ENCODE data around the gene UBR1. TPM values are rescaled to one million over a fixed set of nuclear protein-coding genes. Genes with fewer than 3 reads are reported as not detected.
"Not testable (repeated sequence)": the region's sequence is repeated elsewhere in the genome, so short reads cannot be mapped to it uniquely, and the experiment has no call there.

Gene UBR1
- total RNA-seq, 6 experiments from 2014 or later: 24.6 to 30.1 (median 26.8) TPM

DNA sequence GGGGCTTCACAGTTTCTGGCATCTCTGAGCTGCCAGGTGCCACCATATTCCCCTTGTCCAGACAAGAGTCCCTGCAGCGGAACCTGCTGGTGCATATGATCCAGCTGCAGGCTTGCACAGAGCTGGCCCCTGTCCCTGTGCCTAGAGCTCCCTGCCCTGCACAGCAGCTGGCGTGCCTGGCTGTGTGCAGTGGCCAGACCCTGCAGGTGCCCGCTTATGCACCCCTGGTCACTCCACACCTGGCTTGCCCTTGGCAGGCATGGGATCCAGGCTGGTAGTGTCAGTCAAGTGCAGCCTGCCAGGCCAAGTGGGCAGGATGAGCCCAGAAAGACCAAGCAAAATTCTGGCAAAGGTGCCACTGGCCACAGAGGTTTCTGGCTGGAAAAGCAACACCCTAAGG, 96.6 kb downstream of the UBR1 start:
- TF ChIP-seq, protein P1, sequence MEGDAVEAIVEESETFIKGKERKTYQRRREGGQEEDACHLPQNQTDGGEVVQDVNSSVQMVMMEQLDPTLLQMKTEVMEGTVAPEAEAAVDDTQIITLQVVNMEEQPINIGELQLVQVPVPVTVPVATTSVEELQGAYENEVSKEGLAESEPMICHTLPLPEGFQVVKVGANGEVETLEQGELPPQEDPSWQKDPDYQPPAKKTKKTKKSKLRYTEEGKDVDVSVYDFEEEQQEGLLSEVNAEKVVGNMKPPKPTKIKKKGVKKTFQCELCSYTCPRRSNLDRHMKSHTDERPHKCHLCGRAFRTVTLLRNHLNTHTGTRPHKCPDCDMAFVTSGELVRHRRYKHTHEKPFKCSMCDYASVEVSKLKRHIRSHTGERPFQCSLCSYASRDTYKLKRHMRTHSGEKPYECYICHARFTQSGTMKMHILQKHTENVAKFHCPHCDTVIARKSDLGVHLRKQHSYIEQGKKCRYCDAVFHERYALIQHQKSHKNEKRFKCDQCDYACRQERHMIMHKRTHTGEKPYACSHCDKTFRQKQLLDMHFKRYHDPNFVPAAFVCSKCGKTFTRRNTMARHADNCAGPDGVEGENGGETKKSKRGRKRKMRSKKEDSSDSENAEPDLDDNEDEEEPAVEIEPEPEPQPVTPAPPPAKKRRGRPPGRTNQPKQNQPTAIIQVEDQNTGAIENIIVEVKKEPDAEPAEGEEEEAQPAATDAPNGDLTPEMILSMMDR (IDR thresholded peaks at IDR 0.05): no peak
- Mint-ChIP-seq H3K36me3 (ENCODE audit: low read depth) (peaks cover 10% of the 10 kb centered on the region; the same call in 1 of the 2 replicates), H3K27me3 (ENCODE audit: insufficient read depth) (no peaks in the 10 kb centered on the region), H3K4me3 (no peak overlapping the region), H3K27ac (no peak overlapping the region), H3K9me3 (no peaks in the 10 kb centered on the region), H3K4me1 (ENCODE audit: low read depth) (no peaks in the 10 kb centered on the region)
- no peak for DNase-seq

DNA sequence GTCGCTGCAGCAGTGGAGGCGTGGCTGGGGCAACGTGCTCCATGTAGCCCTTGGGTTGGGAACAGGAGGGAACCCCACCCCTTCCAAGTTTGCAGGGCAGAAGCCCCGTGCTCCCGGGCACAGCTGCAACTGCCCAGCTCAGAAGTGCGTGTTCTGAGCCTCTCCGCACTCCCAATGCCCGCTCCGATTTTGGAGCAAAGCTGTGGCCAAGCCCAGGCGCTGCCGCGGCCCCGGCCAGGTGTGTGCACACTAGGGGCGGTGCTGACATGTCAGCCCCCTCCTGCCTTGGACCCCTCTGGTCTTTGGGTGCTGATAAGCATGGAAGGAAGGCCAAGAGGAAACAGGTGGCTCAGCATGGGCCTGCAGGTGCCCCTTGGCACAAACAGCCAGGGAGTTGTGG, 97.7 kb downstream of the UBR1 start:
- H3K9me3 Mint-ChIP-seq: no peaks in the 10 kb centered on the region
- H3K4me3 Mint-ChIP-seq: no peak overlapping the region
- H3K27me3 Mint-ChIP-seq (ENCODE audit: insufficient read depth): no peaks in the 10 kb centered on the region
- no peak for DNase-seq
- TF ChIP-seq, protein P1 (IDR thresholded peaks at IDR 0.05): no peak
- peaks cover 18% of the 10 kb centered on the region for H3K36me3 Mint-ChIP-seq (ENCODE audit: low read depth)
- H3K27ac Mint-ChIP-seq: no peak overlapping the region
- H3K4me1 Mint-ChIP-seq (ENCODE audit: low read depth): no peaks in the 10 kb centered on the region

DNA sequence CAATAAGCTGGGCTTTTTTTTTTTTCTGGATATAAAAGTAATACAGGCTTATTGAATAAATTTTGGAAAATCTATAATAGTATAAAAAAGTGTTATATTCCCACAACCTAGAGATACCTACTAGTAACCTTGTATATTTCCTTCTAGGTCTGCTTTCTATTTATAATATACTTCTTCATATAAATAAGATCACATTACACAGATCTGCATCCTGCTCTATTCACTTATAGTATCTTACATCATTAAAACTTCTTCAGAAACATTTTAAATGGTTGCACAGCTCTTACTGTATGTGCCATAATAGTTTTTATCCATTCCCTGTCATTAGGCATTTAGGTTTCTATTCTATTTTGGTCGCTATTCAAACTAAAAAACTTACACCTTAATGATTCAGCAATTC, 98.3 kb downstream of the UBR1 start:
- Mint-ChIP-seq H3K27me3 (ENCODE audit: insufficient read depth) (no peaks in the 10 kb centered on the region), H3K36me3 (ENCODE audit: low read depth) (peaks cover 19% of the 10 kb centered on the region), H3K4me1 (ENCODE audit: low read depth) (no peaks in the 10 kb centered on the region), H3K27ac (no peak overlapping the region), H3K4me3 (no peak overlapping the region), H3K9me3 (no peaks in the 10 kb centered on the region)
- TF ChIP-seq, protein P1 (IDR thresholded peaks at IDR 0.05): no peak
- no peak for DNase-seq

DNA sequence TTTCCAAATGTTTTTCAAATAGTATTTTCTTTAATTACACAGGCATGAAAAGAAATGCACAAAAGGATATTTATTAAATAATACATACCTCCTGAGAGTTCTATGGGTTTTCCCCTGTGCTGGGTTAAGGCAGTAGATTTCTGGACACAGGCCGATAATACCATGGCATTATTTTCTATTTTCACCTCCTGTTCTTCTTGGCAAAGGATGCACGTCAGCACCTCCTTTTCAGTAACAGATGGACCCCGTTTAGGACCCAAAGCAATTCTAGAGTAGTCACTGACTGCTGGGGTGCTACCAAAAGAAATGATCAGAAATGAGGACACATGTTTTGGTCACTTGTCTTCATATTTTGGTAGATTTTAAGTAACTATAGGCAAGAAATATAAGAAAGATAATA, 98.8 kb downstream of the UBR1 start:
- peaks cover 19% of the 10 kb centered on the region for H3K36me3 Mint-ChIP-seq (ENCODE audit: low read depth)
- TF ChIP-seq, protein P1 (IDR thresholded peaks at IDR 0.05): no peak

DNA sequence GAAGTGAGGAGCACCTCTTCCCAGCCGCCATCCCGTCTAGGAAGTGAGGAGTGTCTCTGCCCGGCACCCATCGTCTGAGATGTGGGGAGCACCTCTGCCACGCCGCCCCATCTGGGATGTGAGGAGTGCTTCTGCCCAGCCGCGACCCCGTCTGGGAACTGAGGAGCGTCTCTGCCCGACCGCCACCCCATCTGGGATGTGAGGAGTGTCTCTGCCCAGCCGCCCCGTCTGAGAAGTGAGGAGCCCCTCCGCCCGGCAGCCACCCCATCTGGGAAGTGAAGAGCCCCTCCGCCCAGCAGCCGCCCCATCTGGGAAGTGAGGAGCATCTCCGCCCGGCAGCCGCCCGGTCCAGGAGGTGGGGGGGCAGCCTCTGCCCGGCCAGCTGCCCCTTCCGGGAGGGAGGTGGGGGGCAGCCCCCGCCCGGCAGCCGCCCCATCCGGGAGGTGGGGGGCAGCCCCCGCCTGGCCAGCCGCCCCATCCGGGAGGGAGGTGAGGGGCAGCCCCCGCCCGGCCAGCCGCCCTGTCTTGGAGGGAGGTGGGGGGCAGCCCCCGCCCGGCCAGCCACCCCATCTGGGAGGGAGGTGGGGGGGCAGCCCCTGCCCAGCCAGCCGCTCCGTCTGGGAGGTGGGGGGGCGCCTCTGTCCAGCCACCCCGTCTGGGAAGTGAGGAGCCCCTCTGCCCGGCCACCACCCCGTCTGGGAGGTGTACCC, 100.8 kb downstream of the UBR1 start:
- not testable (repeated sequence) for DNase-seq; H3K4me1 Mint-ChIP-seq (ENCODE audit: low read depth); H3K9me3 Mint-ChIP-seq; H3K4me3 Mint-ChIP-seq; H3K27me3 Mint-ChIP-seq (ENCODE audit: insufficient read depth); H3K27ac Mint-ChIP-seq
- peaks cover 14% of the 10 kb centered on the region for H3K36me3 Mint-ChIP-seq (ENCODE audit: low read depth)

More for the DNA sequence above, 98.8 kb downstream of the UBR1 start:
- no peaks in the 10 kb centered on the region for H3K9me3 Mint-ChIP-seq
- DNase-seq: no peak
- H3K4me3 Mint-ChIP-seq: no peak overlapping the region
- no peaks in the 10 kb centered on the region for H3K4me1 Mint-ChIP-seq (ENCODE audit: low read depth)
- H3K27ac Mint-ChIP-seq: no peak overlapping the region
- no peaks in the 10 kb centered on the region for H3K27me3 Mint-ChIP-seq (ENCODE audit: insufficient read depth)

DNA sequence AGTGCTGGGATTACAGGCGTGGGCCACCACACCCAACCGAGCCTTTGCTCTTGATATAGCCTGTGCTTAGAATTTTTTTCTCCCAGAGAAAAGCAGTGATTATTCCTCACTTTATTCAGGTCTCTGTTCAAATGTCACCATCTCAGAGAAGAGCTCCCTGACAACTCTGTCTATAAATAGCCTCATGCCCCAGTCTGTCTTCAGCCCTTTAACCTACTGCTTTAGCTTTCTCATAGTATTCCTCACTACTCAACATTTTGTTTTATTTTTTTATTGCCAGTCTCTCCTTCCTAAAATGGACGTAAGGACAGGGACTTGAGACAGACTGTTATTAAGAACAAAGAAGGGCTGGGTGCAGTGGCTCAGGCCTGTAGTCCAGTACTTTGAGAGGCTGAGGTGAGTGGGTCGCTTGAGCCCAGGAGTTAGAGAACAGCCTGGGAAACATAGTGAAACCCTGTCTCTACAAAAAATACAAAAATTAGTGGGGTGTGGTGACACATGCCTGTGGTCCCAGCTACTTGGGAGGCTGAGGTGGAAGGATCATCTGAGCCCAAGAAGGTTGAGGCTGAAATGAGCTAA, 106.5 kb downstream of the UBR1 start:
- no peaks in the 10 kb centered on the region for H3K9me3 Mint-ChIP-seq
- TF ChIP-seq, protein P1 (IDR thresholded peaks at IDR 0.05): no peak
- no peak overlapping the region for H3K4me3 Mint-ChIP-seq
- no peak for DNase-seq
- no peaks in the 10 kb centered on the region; the same call in 1 of the 2 replicates for H3K27me3 Mint-ChIP-seq (ENCODE audit: insufficient read depth)
- peaks cover 30% of the 10 kb centered on the region for H3K36me3 Mint-ChIP-seq (ENCODE audit: low read depth)
- H3K4me1 Mint-ChIP-seq (ENCODE audit: low read depth): peaks cover 27% of the 10 kb centered on the region
- H3K27ac Mint-ChIP-seq: peak overlapping the region; percentile 64

Data from HFFc6 (cell line).